HepG2 (cell line): ENCODE measurements around the gene DUSP22.

Source experiments
- MAFK ChIP-seq, 2 experiments: IDR thresholded peaks in 1 of 2; conservative IDR thresholded peaks in 1 of 2; 2 replicates each; pipeline ENCODE4 v1.6.1; 2011; ENCODE audit warnings: improper control_type of control experiment in 2 of 2, low read length in 2 of 2
- SP1 ChIP-seq, 2 experiments: fragments of 450-650 bp in 1 of 2; sonication (generic) in 1 of 2; formaldehyde crosslinking in 1 of 2; IDR thresholded peaks; 2 replicates each; pipeline versions ENCODE4 v1.4.0 to v1.6.1; 2016 to 2020; ENCODE audit warnings: missing genetic modification reagents in 1 of 2

- TF ChIP-seq SP1 (IDR thresholded peaks at IDR 0.05) (no peak), SP1 (CRISPR knock-in tag; IDR thresholded peaks at IDR 0.05) (no peak), MAFK (conservative IDR thresholded peaks at IDR 0.05 in 1 of 2, IDR thresholded peaks at IDR 0.05 in 1 of 2; ENCODE audit: low read length in 2 of 2) (no peak)
Observed at GRCh38 chr6:355373-356208, 63.3 kb downstream of the DUSP22 start.
